A549 (cell line): Measurements from ENCODE around the gene DLGAP1. TPM values are rescaled to one million over a fixed set of nuclear protein-coding genes. Genes with fewer than 3 reads are reported as not detected.

Experiments used
- ATAC-seq, 2 experiments: fragments of 200-7000 bp in 1 of 2; fragments of >200 bp in 1 of 2; cut with Nextera tagmentation in 1 of 2; cut with Tn5 transposase in 1 of 2; 3 replicates each; pipeline versions ENCODE4 v1.8.0 to v1.9.1; 2018 to 2020; ENCODE audit warnings: mild to moderate bottlenecking in 1 of 2, moderate library complexity in 1 of 2
- CTCF ChIA-PET: fragments of 300-600 bp; sonication (Branson Sonifier 250); formaldehyde crosslinking; extraction: SDS; loops from one replicate; lab custom pipeline; 2021; ENCODE audit warnings: antibody characterized with exemption, inconsistent platforms; lab: Yijun Ruan, JAX
- POLR2A ChIA-PET: fragments of 350-600 bp; formaldehyde crosslinking; extraction: SDS; loops from one replicate; lab custom pipeline; 2021; ENCODE audit warnings: antibody characterized with exemption, inconsistent platforms; lab: Yijun Ruan, JAX
- DNase-seq, 2 experiments: peaks; one replicate each; pipeline versions ENCODE4 v3.0.0 to v3.0.0-alpha.2; 2011 to 2016; ENCODE audit warnings: low read depth in 1 of 2, low spot score in 1 of 2
- FAIRE-seq: peaks from 2 replicates; lab custom pipeline; 2011; peaks lifted over from hg19 to GRCh38; lab: Jason Lieb, UNC
- H3K27ac ChIP-seq, 2 experiments: fragments of >200 bp; sonication (Bioruptor Twin); formaldehyde crosslinking; 3 replicates each; pipeline ENCODE4 v1.5.1; 2016 to 2017
- H3K4me1 ChIP-seq: fragments of >200 bp; sonication (Bioruptor Twin); formaldehyde crosslinking; 3 replicates; pipeline ENCODE4 v1.6.1; 2016
- H3K4me2 ChIP-seq: fragments of >200 bp; sonication (Bioruptor Twin); formaldehyde crosslinking; 3 replicates; pipeline ENCODE4 v1.6.1; 2016
- H3K4me3 ChIP-seq: fragments of >200 bp; sonication (Bioruptor Twin); formaldehyde crosslinking; 3 replicates; pipeline ENCODE4 v1.5.1; 2016
- H3K9me3 ChIP-seq: fragments of >200 bp; sonication (Bioruptor Twin); formaldehyde crosslinking; 3 replicates; pipeline ENCODE4 v1.6.1; 2016
- BHLHE40 ChIP-seq: IDR thresholded peaks from 2 replicates; pipeline ENCODE4 v1.6.1; 2012; ENCODE audit warnings: low read depth, low read length, inconsistent platforms
- E2F6 ChIP-seq: IDR thresholded peaks from 2 replicates; pipeline ENCODE4 v1.6.1; 2012; ENCODE audit warnings: low read depth, borderline replicate concordance
- EHF ChIP-seq: fragments of 250-450 bp; sonication (Bioruptor Pico); IDR thresholded peaks from 2 replicates; pipeline ENCODE4 v1.5.0; 2020; ENCODE audit warnings: mild to moderate bottlenecking
- FOXS1 ChIP-seq: fragments of 250-450 bp; sonication (Bioruptor Pico); IDR thresholded peaks from 2 replicates; pipeline ENCODE4 v1.5.0; 2020; ENCODE audit warnings: mild to moderate bottlenecking, moderate library complexity
- GATA3 ChIP-seq: IDR thresholded peaks from 2 replicates; pipeline ENCODE4 v1.6.1; 2012; ENCODE audit warnings: borderline replicate concordance
- HEYL ChIP-seq: fragments of 250-450 bp; sonication (Bioruptor Pico); IDR thresholded peaks from 2 replicates; pipeline ENCODE4 v1.8.0; 2021; ENCODE audit warnings: mild to moderate bottlenecking, moderate library complexity
- HOXA7 ChIP-seq: fragments of 250-450 bp; sonication (Bioruptor Pico); IDR thresholded peaks from 2 replicates; pipeline ENCODE4 v1.5.0; 2020; ENCODE audit warnings: mild to moderate bottlenecking, moderate library complexity
- JUN ChIP-seq, 2 experiments: fragments of >200 bp; sonication (Bioruptor Twin); formaldehyde crosslinking; IDR thresholded peaks; 2 replicates in 1 of 2; 3 replicates in 1 of 2; pipeline ENCODE4 v1.6.1; 2016 to 2017
- JUNB ChIP-seq: fragments of >200 bp; sonication (Bioruptor Twin); formaldehyde crosslinking; IDR thresholded peaks from 2 replicates; pipeline ENCODE4 v1.6.1; 2016
- KDM5A ChIP-seq: fragments of 200-600 bp; sonication (generic); IDR thresholded peaks from 2 replicates; pipeline ENCODE4 v1.6.1; 2016; ENCODE audit warnings: antibody characterized with exemption, mild to moderate bottlenecking
- MAX ChIP-seq: IDR thresholded peaks from 2 replicates; pipeline ENCODE4 v1.6.1; 2012
- NFE2L2 ChIP-seq: fragments of 150-350 bp; conservative IDR thresholded peaks from 2 replicates; pipeline ENCODE4 v1.6.1; 2014; ENCODE audit warnings: low read length
- NPAS2 ChIP-seq: fragments of 250-450 bp; sonication (Bioruptor Pico); IDR thresholded peaks from 2 replicates; pipeline ENCODE4 v1.8.0; 2022; ENCODE audit warnings: mild to moderate bottlenecking, moderate library complexity, borderline replicate concordance
- NR3C1 ChIP-seq: fragments of >200 bp; sonication (Bioruptor Twin); formaldehyde crosslinking; IDR thresholded peaks from 3 replicates; pipeline ENCODE4 v1.6.1; 2017
- POLR2A ChIP-seq: IDR thresholded peaks from 2 replicates; pipeline ENCODE4 v1.6.1; 2012; ENCODE audit warnings: mild to moderate bottlenecking, low read length
- RAD21 ChIP-seq, 2 experiments: fragments of >200 bp in 1 of 2; sonication (Bioruptor Twin) in 1 of 2; formaldehyde crosslinking in 1 of 2; IDR thresholded peaks in 1 of 2; conservative IDR thresholded peaks in 1 of 2; 2 replicates in 1 of 2; 3 replicates in 1 of 2; pipeline ENCODE4 v1.6.1; 2012 to 2018; ENCODE audit warnings: inconsistent platforms in 1 of 2
- RCOR1 ChIP-seq: fragments of 150-350 bp; IDR thresholded peaks from 2 replicates; pipeline ENCODE4 v1.6.1; 2014; ENCODE audit warnings: antibody characterized with exemption, low read length, low read depth
- RNF2 ChIP-seq: fragments of 200-600 bp; sonication (generic); IDR thresholded peaks from 2 replicates; pipeline ENCODE4 v1.6.1; 2016; ENCODE audit warnings: low read depth, mild to moderate bottlenecking, antibody characterized with exemption, moderate library complexity, borderline replicate concordance
- USF2 ChIP-seq: fragments of 450-650 bp; IDR thresholded peaks from 2 replicates; pipeline ENCODE4 v1.6.1; 2014; ENCODE audit warnings: antibody characterized with exemption
- ZC3H11A ChIP-seq: fragments of 450-650 bp; IDR thresholded peaks from 2 replicates; pipeline ENCODE4 v1.6.1; 2014; ENCODE audit warnings: antibody characterized with exemption, mild to moderate bottlenecking
- ZSCAN20 ChIP-seq: fragments of 250-450 bp; sonication (Bioruptor Pico); IDR thresholded peaks from 2 replicates; pipeline ENCODE4 v1.8.0; 2022; ENCODE audit warnings: mild to moderate bottlenecking, moderate library complexity
- WGBS: methylation state at CpG from one replicate; pipeline ENCODE4 v1.1.6; 2017; ENCODE audit errors: missing lambda C conversion rate; 5-methylcytosine and 5-hydroxymethylcytosine counted together
- polyA plus RNA-seq, 4 experiments: library from polyadenylated mRNA; depleted of rRNA in 3 of 4; stranded (reverse); fragments of >200 nt; fragmentation: RNase III in 1 of 4; extraction: RNeasy Plus Mini Kit Qiagen cat#74134 plus additional on column Dnase treatment in 1 of 4; gene quantifications; 2 replicates in 3 of 4; 3 replicates in 1 of 4; pipeline ENCODE4 v1.2.3, GENCODE V29; 2011 to 2017
- TF ChIP-seq, protein P1 (sequence below): fragments of >200 bp; sonication (Bioruptor Twin); formaldehyde crosslinking; IDR thresholded peaks from 3 replicates; pipeline ENCODE4 v1.5.1; 2016
- TF ChIP-seq, protein P2 (sequence below): fragments of 250-450 bp; sonication (Bioruptor Pico); IDR thresholded peaks from 2 replicates; pipeline ENCODE4 v1.5.0; 2021; ENCODE audit warnings: mild to moderate bottlenecking, moderate library complexity, borderline replicate concordance
- TF ChIP-seq, protein P3 (sequence below): fragments of >200 bp; sonication (Bioruptor Twin); formaldehyde crosslinking; IDR thresholded peaks from 3 replicates; pipeline ENCODE4 v1.6.1; 2016
- TF ChIP-seq, protein P4 (sequence below): fragments of 250-450 bp; sonication (Bioruptor Pico); IDR thresholded peaks from 2 replicates; pipeline ENCODE4 v1.5.0; 2020; ENCODE audit warnings: low read depth, mild to moderate bottlenecking, moderate library complexity
- TF ChIP-seq, protein P5 (sequence below): fragments of 200-600 bp; sonication (generic); IDR thresholded peaks from 2 replicates; pipeline ENCODE4 v1.6.1; 2016; ENCODE audit warnings: antibody characterized with exemption, mild to moderate bottlenecking, moderate library complexity

DLGAP1 gene
- polyA plus RNA-seq, 2 of the 4 experiments (the other 2 are of a cell fraction): 0.04 to 0.12 TPM

DNA sequence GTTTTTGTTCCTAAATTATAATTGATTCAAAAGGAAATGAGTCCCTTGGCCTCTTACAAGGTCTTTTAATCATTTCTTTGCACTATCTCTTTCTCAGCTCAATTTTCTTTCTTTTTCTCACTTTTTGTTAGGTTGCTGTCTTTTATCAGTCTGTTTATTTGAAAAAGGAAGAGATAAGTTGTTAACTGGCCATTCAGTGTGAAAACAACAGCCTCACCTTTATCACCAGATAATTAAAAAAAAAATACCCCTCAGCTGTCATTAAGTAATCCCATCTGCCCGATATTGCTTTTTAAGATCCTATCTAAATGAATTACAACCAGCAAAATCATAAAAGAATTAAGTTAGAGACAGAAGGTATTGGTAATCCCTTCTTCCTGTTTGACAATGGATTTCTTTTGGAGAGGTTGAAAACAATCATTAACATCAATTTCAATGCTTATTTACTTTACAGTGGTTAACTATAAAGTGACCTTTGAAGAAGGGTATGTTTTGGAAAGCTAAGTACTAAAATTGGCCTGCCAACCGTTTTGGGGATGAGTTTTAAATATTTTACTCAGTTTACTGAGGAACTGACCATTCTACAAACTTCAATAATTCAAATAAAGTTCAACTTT is 900.2 kb downstream of the DLGAP1 start:
- DNase-seq (no peak), ATAC-seq (no peak)
- POLR2A ChIA-PET: no interaction called here
- no peak overlapping the region for H3K27ac ChIP-seq
- no peak for TF ChIP-seq NFE2L2
- no peak for TF ChIP-seq KDM5A
- TF ChIP-seq, protein P1, sequence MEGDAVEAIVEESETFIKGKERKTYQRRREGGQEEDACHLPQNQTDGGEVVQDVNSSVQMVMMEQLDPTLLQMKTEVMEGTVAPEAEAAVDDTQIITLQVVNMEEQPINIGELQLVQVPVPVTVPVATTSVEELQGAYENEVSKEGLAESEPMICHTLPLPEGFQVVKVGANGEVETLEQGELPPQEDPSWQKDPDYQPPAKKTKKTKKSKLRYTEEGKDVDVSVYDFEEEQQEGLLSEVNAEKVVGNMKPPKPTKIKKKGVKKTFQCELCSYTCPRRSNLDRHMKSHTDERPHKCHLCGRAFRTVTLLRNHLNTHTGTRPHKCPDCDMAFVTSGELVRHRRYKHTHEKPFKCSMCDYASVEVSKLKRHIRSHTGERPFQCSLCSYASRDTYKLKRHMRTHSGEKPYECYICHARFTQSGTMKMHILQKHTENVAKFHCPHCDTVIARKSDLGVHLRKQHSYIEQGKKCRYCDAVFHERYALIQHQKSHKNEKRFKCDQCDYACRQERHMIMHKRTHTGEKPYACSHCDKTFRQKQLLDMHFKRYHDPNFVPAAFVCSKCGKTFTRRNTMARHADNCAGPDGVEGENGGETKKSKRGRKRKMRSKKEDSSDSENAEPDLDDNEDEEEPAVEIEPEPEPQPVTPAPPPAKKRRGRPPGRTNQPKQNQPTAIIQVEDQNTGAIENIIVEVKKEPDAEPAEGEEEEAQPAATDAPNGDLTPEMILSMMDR: no peak
- TF ChIP-seq, protein P2, sequence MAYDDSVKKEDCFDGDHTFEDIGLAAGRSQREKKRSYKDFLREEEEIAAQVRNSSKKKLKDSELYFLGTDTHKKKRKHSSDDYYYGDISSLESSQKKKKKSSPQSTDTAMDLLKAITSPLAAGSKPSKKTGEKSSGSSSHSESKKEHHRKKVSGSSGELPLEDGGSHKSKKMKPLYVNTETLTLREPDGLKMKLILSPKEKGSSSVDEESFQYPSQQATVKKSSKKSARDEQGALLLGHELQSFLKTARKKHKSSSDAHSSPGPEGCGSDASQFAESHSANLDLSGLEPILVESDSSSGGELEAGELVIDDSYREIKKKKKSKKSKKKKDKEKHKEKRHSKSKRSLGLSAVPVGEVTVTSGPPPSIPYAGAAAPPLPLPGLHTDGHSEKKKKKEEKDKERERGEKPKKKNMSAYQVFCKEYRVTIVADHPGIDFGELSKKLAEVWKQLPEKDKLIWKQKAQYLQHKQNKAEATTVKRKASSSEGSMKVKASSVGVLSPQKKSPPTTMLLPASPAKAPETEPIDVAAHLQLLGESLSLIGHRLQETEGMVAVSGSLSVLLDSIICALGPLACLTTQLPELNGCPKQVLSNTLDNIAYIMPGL: no peak
- TF ChIP-seq HOXA7: no peak
- TF ChIP-seq ZC3H11A: no peak
- TF ChIP-seq MAX: no peak
- no peak for TF ChIP-seq ZSCAN20
- no peak for TF ChIP-seq JUN (IDR thresholded peaks at IDR 0.05)
- TF ChIP-seq, protein P3, sequence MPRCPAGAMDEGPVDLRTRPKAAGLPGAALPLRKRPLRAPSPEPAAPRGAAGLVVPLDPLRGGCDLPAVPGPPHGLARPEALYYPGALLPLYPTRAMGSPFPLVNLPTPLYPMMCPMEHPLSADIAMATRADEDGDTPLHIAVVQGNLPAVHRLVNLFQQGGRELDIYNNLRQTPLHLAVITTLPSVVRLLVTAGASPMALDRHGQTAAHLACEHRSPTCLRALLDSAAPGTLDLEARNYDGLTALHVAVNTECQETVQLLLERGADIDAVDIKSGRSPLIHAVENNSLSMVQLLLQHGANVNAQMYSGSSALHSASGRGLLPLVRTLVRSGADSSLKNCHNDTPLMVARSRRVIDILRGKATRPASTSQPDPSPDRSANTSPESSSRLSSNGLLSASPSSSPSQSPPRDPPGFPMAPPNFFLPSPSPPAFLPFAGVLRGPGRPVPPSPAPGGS: no peak
- TF ChIP-seq NR3C1: no peak
- no peak for TF ChIP-seq BHLHE40
- TF ChIP-seq EHF (CRISPR knock-in tag): no peak
- TF ChIP-seq, protein P4, sequence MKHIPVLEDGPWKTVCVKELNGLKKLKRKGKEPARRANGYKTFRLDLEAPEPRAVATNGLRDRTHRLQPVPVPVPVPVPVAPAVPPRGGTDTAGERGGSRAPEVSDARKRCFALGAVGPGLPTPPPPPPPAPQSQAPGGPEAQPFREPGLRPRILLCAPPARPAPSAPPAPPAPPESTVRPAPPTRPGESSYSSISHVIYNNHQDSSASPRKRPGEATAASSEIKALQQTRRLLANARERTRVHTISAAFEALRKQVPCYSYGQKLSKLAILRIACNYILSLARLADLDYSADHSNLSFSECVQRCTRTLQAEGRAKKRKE (CRISPR knock-in tag): no peak
- TF ChIP-seq, all 56 proteins: peak for 0
- CTCF ChIA-PET: interaction anchor here (1.0 kb wide), 1 partner anchor 60 kb away, joined by 3 read pairs; no protein-coding TSS in a partner anchor
- Histone ChIP-seq H3K4me1 (peaks cover 16% of the 10 kb centered on the region), H3K4me2 (peak overlapping the region; percentile 47), H3K9me3 (no peaks in the 10 kb centered on the region), H3K4me3 (no peak overlapping the region)
- WGBS: 9% methylated on average over 2 of the region's 2 CpGs
- FAIRE-seq: no peak

GRCh38 chr18:3554091-3554601 is 901.0 kb downstream of the DLGAP1 start:
- CTCF ChIA-PET: interaction anchor here (0.6 to 1.0 kb wide), 3 partner anchors 36 to 112 kb away, joined by 3 read pairs; no protein-coding TSS in a partner anchor
- Histone ChIP-seq H3K4me2 (no peak overlapping the region), H3K4me1 (peaks cover 16% of the 10 kb centered on the region), H3K27ac (no peak overlapping the region), H3K4me3 (no peak overlapping the region), H3K9me3 (no peaks in the 10 kb centered on the region)
- POLR2A ChIA-PET: no interaction called here
- ATAC-seq (no peak), DNase-seq (no peak), FAIRE-seq (no peak)
- WGBS: 90% methylated on average over 9 of the region's 9 CpGs
- TF ChIP-seq ZC3H11A (no peak), HOXA7 (no peak), RAD21 (conservative IDR thresholded peaks at IDR 0.05 in 1 of 2, IDR thresholded peaks at IDR 0.05 in 1 of 2) (no peak), HEYL (no peak), FOXS1 (CRISPR knock-in tag) (no peak), NPAS2 (CRISPR knock-in tag) (no peak), POLR2A (no peak), GATA3 (no peak), JUNB (no peak), RCOR1 (no peak), USF2 (no peak), E2F6 (no peak), BHLHE40 (no peak), RNF2 (no peak), JUN (IDR thresholded peaks at IDR 0.05) (no peak)
- TF ChIP-seq, protein P5, sequence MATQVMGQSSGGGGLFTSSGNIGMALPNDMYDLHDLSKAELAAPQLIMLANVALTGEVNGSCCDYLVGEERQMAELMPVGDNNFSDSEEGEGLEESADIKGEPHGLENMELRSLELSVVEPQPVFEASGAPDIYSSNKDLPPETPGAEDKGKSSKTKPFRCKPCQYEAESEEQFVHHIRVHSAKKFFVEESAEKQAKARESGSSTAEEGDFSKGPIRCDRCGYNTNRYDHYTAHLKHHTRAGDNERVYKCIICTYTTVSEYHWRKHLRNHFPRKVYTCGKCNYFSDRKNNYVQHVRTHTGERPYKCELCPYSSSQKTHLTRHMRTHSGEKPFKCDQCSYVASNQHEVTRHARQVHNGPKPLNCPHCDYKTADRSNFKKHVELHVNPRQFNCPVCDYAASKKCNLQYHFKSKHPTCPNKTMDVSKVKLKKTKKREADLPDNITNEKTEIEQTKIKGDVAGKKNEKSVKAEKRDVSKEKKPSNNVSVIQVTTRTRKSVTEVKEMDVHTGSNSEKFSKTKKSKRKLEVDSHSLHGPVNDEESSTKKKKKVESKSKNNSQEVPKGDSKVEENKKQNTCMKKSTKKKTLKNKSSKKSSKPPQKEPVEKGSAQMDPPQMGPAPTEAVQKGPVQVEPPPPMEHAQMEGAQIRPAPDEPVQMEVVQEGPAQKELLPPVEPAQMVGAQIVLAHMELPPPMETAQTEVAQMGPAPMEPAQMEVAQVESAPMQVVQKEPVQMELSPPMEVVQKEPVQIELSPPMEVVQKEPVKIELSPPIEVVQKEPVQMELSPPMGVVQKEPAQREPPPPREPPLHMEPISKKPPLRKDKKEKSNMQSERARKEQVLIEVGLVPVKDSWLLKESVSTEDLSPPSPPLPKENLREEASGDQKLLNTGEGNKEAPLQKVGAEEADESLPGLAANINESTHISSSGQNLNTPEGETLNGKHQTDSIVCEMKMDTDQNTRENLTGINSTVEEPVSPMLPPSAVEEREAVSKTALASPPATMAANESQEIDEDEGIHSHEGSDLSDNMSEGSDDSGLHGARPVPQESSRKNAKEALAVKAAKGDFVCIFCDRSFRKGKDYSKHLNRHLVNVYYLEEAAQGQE: no peak
